HG03571 (cell line): Measurements from ENCODE around the gene CUL9.

Experiments used
- ATAC-seq: cut with Tn5 transposase; IDR thresholded peaks from one replicate; pipeline ENCODE4 v1.9.1; 2021; ENCODE audit not compliant: unreplicated experiment

The CUL9 gene

DNA sequence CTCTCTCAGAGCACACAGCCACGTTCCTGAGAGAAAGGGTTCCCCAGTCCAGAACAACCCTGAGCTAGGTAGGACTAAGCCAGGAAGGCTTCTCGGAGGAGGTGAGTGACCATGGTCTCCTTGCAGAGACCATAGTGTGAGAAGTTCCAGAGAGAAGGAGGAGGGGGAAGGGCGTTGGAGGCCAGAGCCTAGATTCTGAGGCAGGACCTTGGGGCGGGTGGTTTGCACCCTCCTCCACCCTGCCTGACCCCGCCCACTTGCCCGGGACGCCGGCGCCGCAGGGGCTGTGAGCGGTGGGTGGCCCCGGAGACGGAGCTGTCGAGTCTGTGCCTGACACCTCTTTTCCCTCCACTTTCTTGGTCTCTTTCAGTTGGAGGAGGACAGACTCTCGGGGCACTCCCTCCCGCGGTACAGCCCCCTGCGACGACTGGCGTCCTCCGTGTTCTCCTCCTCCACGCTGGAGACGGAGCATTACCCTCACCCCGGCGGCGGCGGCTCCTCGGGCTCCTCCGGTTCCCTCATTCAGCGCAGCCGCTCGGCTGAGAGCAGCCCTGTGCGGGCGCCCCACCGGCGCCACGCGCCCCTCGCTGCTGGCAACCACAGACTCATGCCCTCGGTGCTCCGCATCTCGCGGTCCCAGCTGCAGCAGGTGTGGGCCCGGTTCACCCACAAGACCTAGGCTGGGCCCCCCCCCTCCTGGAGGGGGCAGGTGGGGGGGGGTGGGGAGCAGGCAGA lies 87.4 kb downstream of the CUL9 start:
- ATAC-seq = no peak

DNA sequence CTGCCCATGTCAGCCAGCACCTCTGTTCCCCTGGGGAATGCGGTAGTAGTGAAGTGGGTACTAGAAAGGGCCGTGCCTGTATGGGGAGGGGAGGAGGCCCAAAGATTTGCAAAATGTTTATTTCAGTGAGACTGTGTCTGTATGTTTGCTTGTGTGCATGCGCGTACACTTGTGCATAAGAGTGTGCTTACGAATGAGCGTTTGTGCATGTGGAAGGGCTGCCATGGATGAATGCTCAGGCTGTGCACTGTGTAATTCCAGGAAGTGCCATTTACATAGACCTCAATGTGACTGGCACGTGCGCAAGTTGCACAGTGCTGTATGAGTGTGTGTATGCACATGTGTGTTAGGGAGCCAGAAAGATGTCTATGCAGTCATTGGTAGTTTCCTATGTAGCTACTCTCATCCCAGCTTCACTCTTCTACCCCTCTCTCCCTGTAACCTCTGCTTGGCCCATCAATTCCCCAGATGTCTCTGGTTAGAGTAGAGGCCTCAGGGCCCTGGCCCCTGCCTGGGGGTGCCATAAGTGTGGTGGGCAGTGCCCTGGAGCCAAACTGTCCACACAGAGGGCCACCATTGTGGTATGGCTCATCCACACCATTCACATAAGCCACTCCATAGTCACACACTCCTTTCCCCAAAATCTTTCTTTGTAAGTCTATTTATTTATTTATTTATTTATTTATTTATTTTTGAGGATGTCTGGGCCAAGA lies 89.3 kb downstream of the CUL9 start:
- ATAC-seq = no peak

DNA sequence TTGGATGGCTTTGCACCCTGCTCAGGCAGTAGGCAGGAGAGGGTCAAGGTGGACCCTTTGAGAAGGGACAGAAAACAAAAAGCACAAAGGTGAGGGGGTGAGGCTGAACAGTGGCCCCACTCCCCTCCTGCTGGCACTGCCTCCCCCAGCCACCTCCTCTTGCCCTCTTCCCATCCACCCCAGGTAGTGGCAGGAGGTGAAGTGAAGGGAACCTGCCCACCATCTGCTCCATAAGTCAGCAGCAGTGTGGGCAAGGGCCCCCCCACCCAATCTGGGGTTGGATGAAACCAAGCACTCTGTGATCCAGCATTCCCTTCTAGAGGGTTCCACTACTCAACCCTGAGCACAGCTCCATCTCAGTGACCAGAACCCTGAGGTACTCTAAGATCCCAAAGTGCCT lies 89.9 kb downstream of the CUL9 start:
- no peak for ATAC-seq

DNA sequence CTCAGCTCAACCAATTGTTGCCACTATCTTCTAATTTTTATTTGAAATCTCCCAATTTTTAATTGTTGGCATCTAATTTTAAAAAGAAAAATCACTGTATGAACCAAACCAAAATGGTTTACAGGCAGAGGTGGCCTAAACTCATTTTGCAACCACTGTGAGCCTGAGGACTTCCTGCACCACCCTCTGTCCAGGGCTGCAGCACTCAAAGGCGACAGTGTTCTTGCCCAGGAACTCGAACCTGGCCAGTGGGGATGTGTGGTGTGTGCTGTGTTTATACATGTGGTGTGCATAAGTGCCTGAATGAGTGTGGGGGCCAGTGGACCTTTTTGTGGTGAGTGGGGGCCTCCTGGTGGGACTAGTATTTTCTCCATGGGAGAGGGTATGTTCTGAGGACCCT lies 91.7 kb downstream of the CUL9 start:
- ATAC-seq = no peak
